ENCODE results near the gene CDC14B. TPM values are rescaled to one million over a fixed set of nuclear protein-coding genes. Genes with fewer than 3 reads are reported as not detected.

CDC14B gene
- total and polyA plus RNA-seq, 4 donors = 2.9 to 29.8 (median 8.0) TPM

- no peak overlapping the region for H3K9ac ChIP-seq (ENCODE audit: insufficient read depth in 1 of 2, low read length in 2 of 2)
- H3K27ac ChIP-seq (ENCODE audit: low read depth in 1 of 2, low read length in 1 of 2) = no peak overlapping the region
- no peak for TF ChIP-seq CTCF (IDR thresholded peaks at IDR 0.05; ENCODE audit: control extremely low read depth, extremely low read depth)
- H3K36me3 ChIP-seq (ENCODE audit: control insufficient read depth in 4 of 4, insufficient read depth in 4 of 4, low read length in 4 of 4) = no peaks in the 10 kb centered on the region
- H3K9me3 ChIP-seq (ENCODE audit: control insufficient read depth in 4 of 4, insufficient read depth in 3 of 4, low read length in 3 of 4) = no peaks in the 10 kb centered on the region
- ATAC-seq (ENCODE audit: insufficient read depth, low FRiP score) = no peak
- H3K4me1 ChIP-seq (ENCODE audit: control insufficient read depth in 5 of 5, insufficient read depth in 5 of 5, low read length in 5 of 5) = no peaks in the 10 kb centered on the region
- no peaks in the 10 kb centered on the region for H3K27me3 ChIP-seq (ENCODE audit: control insufficient read depth in 3 of 3, insufficient read depth in 3 of 3, low read length in 2 of 3)
- no peak overlapping the region for H3K4me3 ChIP-seq
- 74 to 80% methylated on average over 4 of the region's 4 CpGs for WGBS, 2 donors
- DNase-seq = no peak
These were observed 42.1 kb upstream of the CDC14B start for GRCh38 chr9:96661711-96662110.

GRCh38 chr9:96660692-96661248, 41.1 kb upstream of the CDC14B start:
- WGBS, 2 donors = 90 to 93% methylated on average over 7 of the region's 7 CpGs
- no peak for TF ChIP-seq CTCF (IDR thresholded peaks at IDR 0.05; ENCODE audit: control extremely low read depth, extremely low read depth)
- no peaks in the 10 kb centered on the region for H3K9me3 ChIP-seq (ENCODE audit: control insufficient read depth in 4 of 4, insufficient read depth in 3 of 4, low read length in 3 of 4)
- no peak for ATAC-seq (ENCODE audit: insufficient read depth, low FRiP score)
- H3K36me3 ChIP-seq (ENCODE audit: control insufficient read depth in 4 of 4, insufficient read depth in 4 of 4, low read length in 4 of 4) = no peaks in the 10 kb centered on the region
- no peak overlapping the region for H3K27ac ChIP-seq (ENCODE audit: low read depth in 1 of 2, low read length in 1 of 2)
- DNase-seq = no peak
- H3K4me3 ChIP-seq = no peak overlapping the region
- H3K4me1 ChIP-seq (ENCODE audit: control insufficient read depth in 5 of 5, insufficient read depth in 5 of 5, low read length in 5 of 5) = peaks cover 0 to 1% (median 0%) of the 10 kb centered on the region in 5 donors
- no peaks in the 10 kb centered on the region for H3K27me3 ChIP-seq (ENCODE audit: control insufficient read depth in 3 of 3, insufficient read depth in 3 of 3, low read length in 2 of 3)
- no peak overlapping the region for H3K9ac ChIP-seq (ENCODE audit: insufficient read depth in 1 of 2, low read length in 2 of 2)

GRCh38 chr9:96655198-96655851, 35.7 kb upstream of the CDC14B start, which contains the start of gene PRXL2C:
Gene PRXL2C (minus strand): TSS chr9:96655317. CDS start chr9:96655281, 36 bp downstream.
- DNase-seq (peak; percentile 67 to 84 (median 70)), ATAC-seq (ENCODE audit: insufficient read depth, low FRiP score) (peak; percentile 86)
- H3K4me3 ChIP-seq = peak within 1 kb of the TSS; percentile 76
- H3K36me3 ChIP-seq (ENCODE audit: control insufficient read depth in 4 of 4, insufficient read depth in 4 of 4, low read length in 4 of 4) = peaks cover under 1 to 7% (median 3%) of the 10 kb centered on the region in 4 donors
- H3K9ac ChIP-seq (ENCODE audit: insufficient read depth in 1 of 2, low read length in 2 of 2) = peak within 1 kb of the TSS; percentile 59 to 85
- H3K27ac ChIP-seq (ENCODE audit: low read depth in 1 of 2, low read length in 1 of 2) = peak within 1 kb of the TSS; percentile 98 to 99
- peaks cover 0 to 4% (median 0%) of the 10 kb centered on the region in 5 donors for H3K4me1 ChIP-seq (ENCODE audit: control insufficient read depth in 5 of 5, insufficient read depth in 5 of 5, low read length in 5 of 5)
- H3K27me3 ChIP-seq (ENCODE audit: control insufficient read depth in 3 of 3, insufficient read depth in 3 of 3, low read length in 2 of 3) = no peaks in the 10 kb centered on the region
- 3 to 5% methylated on average over 30 to 57 of the region's 57 CpGs for WGBS, 2 donors
- H3K9me3 ChIP-seq (ENCODE audit: control insufficient read depth in 4 of 4, insufficient read depth in 3 of 4, low read length in 3 of 4) = no peaks in the 10 kb centered on the region
- TF ChIP-seq CTCF (IDR thresholded peaks at IDR 0.05; ENCODE audit: control extremely low read depth, extremely low read depth) = no peak
